Naive thymus-derived CD8-positive, alpha-beta T cell (primary cell): Measurements from ENCODE around the gene MACROD2. TPM values are rescaled to one million over a fixed set of nuclear protein-coding genes. Genes with fewer than 3 reads are reported as not detected.

Source experiments
- ATAC-seq, 2 donors: fragments of 150-1000 bp; cut with Tn5 transposase in 1 of 2; sonication (Bioruptor Pico), chemical (Tn5 transposase) in 1 of 2; 1 replicate in 1 of 2; 2 replicates in 1 of 2; pipeline ENCODE4 v1.10.0; 2021; ENCODE audit warnings: mild to moderate bottlenecking in 2 of 2, moderate library complexity in 2 of 2
- POLR2A ChIA-PET: fragments of 350-600 bp; sonication (Branson Sonifier 250); formaldehyde crosslinking; loops from one replicate; lab custom pipeline; 2021; ENCODE audit warnings: antibody characterized with exemption; lab: Charles Lee
- DNase-seq, 10 donors: peaks; one replicate each; pipeline versions ENCODE4 v3.0.0 to v3.0.0-alpha.2; 2020 to 2022
- H3K27ac Mint-ChIP-seq, 10 donors: one replicate each; pipeline ENCODE4 v1.8.0; 2020 to 2022; ENCODE audit warnings: mild to moderate bottlenecking in 10 of 10, mixed read lengths in 10 of 10, moderate library complexity in 4 of 10, inconsistent platforms in 1 of 10
- H3K27me3 Mint-ChIP-seq, 5 donors: one replicate each; pipeline ENCODE4 v1.8.0; 2021 to 2022; ENCODE audit warnings: mixed read lengths in 5 of 5
- H3K36me3 Mint-ChIP-seq, 3 donors: one replicate each; pipeline ENCODE4 v1.8.0; 2020 to 2022; ENCODE audit warnings: mixed read lengths in 3 of 3, mild to moderate bottlenecking in 2 of 3, inconsistent platforms in 1 of 3
- H3K4me1 Mint-ChIP-seq, 4 donors: one replicate each; pipeline ENCODE4 v1.8.0; 2021 to 2022; ENCODE audit warnings: mixed read lengths in 4 of 4
- H3K4me3 Mint-ChIP-seq, 10 donors: one replicate each; pipeline ENCODE4 v1.8.0; 2020 to 2022; ENCODE audit warnings: mild to moderate bottlenecking in 10 of 10, mixed read lengths in 10 of 10, moderate library complexity in 6 of 10, inconsistent platforms in 1 of 10
- H3K9me3 Mint-ChIP-seq, 9 donors: one replicate each; pipeline ENCODE4 v1.8.0; 2020 to 2022; ENCODE audit warnings: mixed read lengths in 9 of 9, mild to moderate bottlenecking in 3 of 9, inconsistent platforms in 1 of 9, moderate library complexity in 1 of 9
- polyA plus RNA-seq, 3 donors: library from polyadenylated mRNA; unstranded; fragments of 300-500 nt; fragmentation: Illumina TruSeq; gene quantifications; one replicate each; pipeline ENCODE4 v1.2.3, GENCODE V29; 2021
- total RNA-seq, 8 experiments: library from RNA in 2 of 8; stranded (reverse) in 2 of 8; gene quantifications; one replicate each; pipeline ENCODE4 v1.2.3 and lab custom pipeline; 2021 to 2026

MACROD2 gene
- total and polyA plus RNA-seq, 5 experiments from 2014 or later = 0.18 to 1.1 (median 0.60) TPM; not detected in 2

DNA sequence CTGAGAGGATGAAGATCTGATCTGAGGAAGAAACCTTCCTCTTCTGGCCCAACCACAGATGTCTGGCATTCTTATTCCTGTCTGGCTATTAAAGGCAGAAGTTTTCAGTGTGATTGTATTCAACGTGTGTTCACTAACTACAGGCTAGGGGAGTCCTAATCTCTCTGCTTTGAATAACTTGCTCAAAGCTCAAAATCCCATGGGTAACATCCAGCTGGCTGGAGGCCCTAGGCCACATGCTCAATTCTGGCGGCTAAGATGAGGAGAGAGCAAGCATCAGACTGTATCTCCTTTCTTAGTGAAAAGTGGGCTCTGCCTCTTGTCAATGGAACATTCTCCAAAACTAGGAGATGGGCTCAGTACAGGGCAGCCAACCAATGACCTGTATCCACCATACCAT lies 2099.9 kb downstream of the MACROD2 start:
- Mint-ChIP-seq H3K36me3 (no peaks in the 10 kb centered on the region), H3K4me1 (peaks cover 0 to 3% (median 0%) of the 10 kb centered on the region in 4 donors), H3K27me3 (peaks cover 0 to 3% (median 0%) of the 10 kb centered on the region in 5 donors), H3K27ac (no peak overlapping the region), H3K9me3 (peaks cover 0 to 15% (median 2%) of the 10 kb centered on the region in 9 donors), H3K4me3 (no peak overlapping the region)
- ATAC-seq = no peak
- no peak for DNase-seq
- POLR2A ChIA-PET = no interaction called here

DNA sequence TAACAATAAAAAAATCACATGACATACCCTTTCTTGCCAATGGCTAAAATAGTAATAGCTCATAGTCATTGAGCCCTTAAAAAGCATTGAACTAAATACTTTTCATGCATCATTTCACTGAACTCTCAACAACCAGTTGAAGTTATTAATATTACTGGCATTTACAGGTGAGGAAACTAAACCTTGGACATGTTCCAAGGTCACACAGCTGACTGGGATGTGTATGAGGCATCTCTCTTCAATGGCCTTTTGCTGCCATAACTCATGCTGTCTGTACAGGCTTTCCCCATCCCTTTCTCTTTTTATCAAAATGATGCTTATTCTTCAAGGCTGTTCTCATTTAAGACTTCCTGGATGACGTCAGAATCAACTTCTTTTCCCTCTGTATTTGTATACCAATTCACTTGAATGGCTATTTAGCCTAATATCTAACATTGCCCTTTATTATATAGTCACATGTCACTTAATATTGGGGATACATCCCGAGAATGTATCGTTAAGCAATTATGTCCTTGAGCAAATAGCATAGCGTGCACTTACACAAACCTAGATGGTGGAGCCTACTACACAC lies 2101.5 kb downstream of the MACROD2 start:
- H3K36me3 Mint-ChIP-seq = no peaks in the 10 kb centered on the region
- DNase-seq = no peak

DNA sequence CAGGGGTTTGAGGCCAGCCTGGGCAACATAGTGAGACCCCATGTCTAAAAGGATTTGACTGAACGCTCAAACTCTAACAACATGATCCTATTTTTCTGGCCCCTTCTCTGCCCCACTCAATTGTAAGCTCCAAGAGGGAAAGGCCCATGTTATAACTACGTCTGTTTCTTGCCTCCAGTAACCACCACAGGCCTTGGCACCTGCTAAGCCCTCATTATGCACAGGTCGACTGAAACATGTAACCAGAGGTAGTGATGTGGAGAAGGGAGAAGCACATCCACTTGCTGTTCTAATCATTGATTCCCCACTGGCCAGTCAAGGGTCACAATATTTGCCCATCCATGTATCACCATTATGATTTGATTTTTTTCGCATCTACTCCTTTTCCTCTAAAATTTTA lies 2102.5 kb downstream of the MACROD2 start:
- H3K4me3 Mint-ChIP-seq = no peak overlapping the region
- H3K9me3 Mint-ChIP-seq = peaks cover 0 to 15% (median 0%) of the 10 kb centered on the region in 9 donors
- no peak for DNase-seq
- POLR2A ChIA-PET = no interaction called here
- peaks cover 0 to 12% (median 0%) of the 10 kb centered on the region in 4 donors for H3K4me1 Mint-ChIP-seq
- no peaks in the 10 kb centered on the region for H3K36me3 Mint-ChIP-seq
- H3K27me3 Mint-ChIP-seq = peaks cover 0 to 3% (median 0%) of the 10 kb centered on the region in 5 donors
- H3K27ac Mint-ChIP-seq = no peak overlapping the region
- ATAC-seq = no peak

More for the DNA sequence above, 2101.5 kb downstream of the MACROD2 start:
- peaks cover 0 to 8% (median 0%) of the 10 kb centered on the region in 4 donors for H3K4me1 Mint-ChIP-seq
- no peak for ATAC-seq
- POLR2A ChIA-PET = no interaction called here
- peaks cover 0 to 15% (median 0%) of the 10 kb centered on the region in 9 donors for H3K9me3 Mint-ChIP-seq
- H3K27me3 Mint-ChIP-seq = peaks cover 0 to 3% (median 0%) of the 10 kb centered on the region in 5 donors
- H3K27ac Mint-ChIP-seq = no peak overlapping the region
- no peak overlapping the region for H3K4me3 Mint-ChIP-seq

GRCh38 chr20:16098890-16099639 lies 2103.7 kb downstream of the MACROD2 start:
- Mint-ChIP-seq H3K36me3 (no peaks in the 10 kb centered on the region), H3K27ac (no peak overlapping the region), H3K4me3 (no peak overlapping the region), H3K27me3 (peaks cover 0 to 3% (median 0%) of the 10 kb centered on the region in 5 donors), H3K9me3 (peaks cover 0 to 15% (median 0%) of the 10 kb centered on the region in 9 donors), H3K4me1 (peaks cover 0 to 12% (median 0%) of the 10 kb centered on the region in 4 donors)
- DNase-seq = no peak
- POLR2A ChIA-PET = no interaction called here
- ATAC-seq = no peak

GRCh38 chr20:16100111-16100510 lies 2104.8 kb downstream of the MACROD2 start:
- POLR2A ChIA-PET = no interaction called here
- DNase-seq = no peak
- H3K4me3 Mint-ChIP-seq = no peak overlapping the region
- peaks cover 0 to 12% (median 0%) of the 10 kb centered on the region in 4 donors for H3K4me1 Mint-ChIP-seq
- H3K9me3 Mint-ChIP-seq = peaks cover 0 to 15% (median 0%) of the 10 kb centered on the region in 9 donors
- H3K36me3 Mint-ChIP-seq = no peaks in the 10 kb centered on the region
- peaks cover 0 to 3% (median 0%) of the 10 kb centered on the region in 5 donors for H3K27me3 Mint-ChIP-seq
- ATAC-seq = no peak
- H3K27ac Mint-ChIP-seq = no peak overlapping the region

DNA sequence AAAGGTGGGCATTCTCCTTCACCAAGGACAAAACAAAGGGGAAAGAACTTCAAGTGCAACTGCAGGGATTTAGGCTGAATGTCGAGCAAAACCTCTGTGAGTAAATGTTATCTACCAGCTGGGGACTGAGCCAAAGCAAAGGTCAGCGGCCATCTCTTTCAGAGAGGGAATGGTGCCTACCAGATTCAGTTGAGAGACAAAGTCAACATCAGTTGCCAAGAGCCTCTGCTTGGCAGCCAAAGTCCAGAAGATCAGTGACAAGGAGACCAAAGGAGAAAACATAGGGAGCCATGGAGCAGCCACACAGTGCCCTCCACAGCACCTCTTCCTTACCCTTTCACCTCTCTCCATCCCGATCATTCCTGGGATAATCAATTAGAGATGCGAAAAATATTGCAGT lies 2105.5 kb downstream of the MACROD2 start:
- POLR2A ChIA-PET = no interaction called here
- Mint-ChIP-seq H3K27me3 (peaks cover 0 to 3% (median 0%) of the 10 kb centered on the region in 5 donors), H3K4me1 (peaks cover 0 to 12% (median 0%) of the 10 kb centered on the region in 4 donors), H3K36me3 (no peaks in the 10 kb centered on the region), H3K27ac (no peak overlapping the region), H3K4me3 (no peak overlapping the region), H3K9me3 (peaks cover 0 to 9% (median 0%) of the 10 kb centered on the region in 9 donors)
- DNase-seq (no peak), ATAC-seq (no peak)

Other genes starting within 250 kb of the MACROD2 start
- gene ESF1, start 210.6 kb upstream of the MACROD2 start, total RNA-seq = 10 to 100 TPM; 15.2 to 15.9 TPM
- 1 to 10 TPM; 4.3 to 6.9 (median 6.1) TPM for gene ESF1, start 210.6 kb upstream of the MACROD2 start, polyA plus RNA-seq
- 10 to 100 TPM; 39.3 to 47.1 TPM for gene NDUFAF5, start 210.5 kb upstream of the MACROD2 start, total RNA-seq
- gene NDUFAF5, start 210.5 kb upstream of the MACROD2 start, polyA plus RNA-seq = 10 to 100 TPM in 1 of 3 donors, 1 to 10 TPM in 2; 3.1 to 10.1 (median 4.4) TPM
- not detected for gene SEL1L2, start 4.9 kb upstream of the MACROD2 start, total RNA-seq
- gene SEL1L2, start 4.9 kb upstream of the MACROD2 start, polyA plus RNA-seq = not detected